ENCODE measurements around the gene TTLL11. TPM values are rescaled to one million over a fixed set of nuclear protein-coding genes. Genes with fewer than 3 reads are reported as not detected.
A peak's percentile ranks its signal among the peaks of the same experiment; 100 is the strongest.

Gene TTLL11
- polyA plus RNA-seq, 1 of the 3 experiments (the other 2 are of a cell fraction), result 6.8 TPM

DNA sequence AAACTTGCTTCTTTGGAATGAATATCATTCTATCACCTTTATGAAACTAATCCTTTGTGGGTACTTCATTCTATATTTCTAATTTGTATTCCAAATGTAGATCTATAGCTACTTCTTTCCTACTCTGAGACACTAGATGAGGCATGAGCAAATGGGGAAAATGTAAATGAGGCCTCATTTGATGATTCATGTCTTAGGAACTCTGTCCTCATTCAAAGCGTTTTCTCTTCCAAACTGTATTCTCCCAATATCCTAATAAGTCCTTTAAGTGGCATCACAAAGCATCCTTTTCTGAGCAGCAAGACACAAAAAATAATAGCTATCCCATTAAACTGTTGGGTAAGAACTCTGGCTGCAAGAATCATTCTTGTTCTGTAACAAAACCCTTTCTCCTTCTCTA lies 56.1 kb downstream of the TTLL11 start:
- Histone ChIP-seq H3K4me2 (no peak overlapping the region), H3F3A (replicated peaks; ENCODE audit: insufficient read depth) (peaks cover 4% of the 10 kb centered on the region), H2AFZ (ENCODE audit: low read depth) (no peak overlapping the region), H3K79me2 (ENCODE audit: insufficient read depth) (no peaks in the 10 kb centered on the region), H3K27me3 (ENCODE audit: insufficient read depth) (no peaks in the 10 kb centered on the region), H3K9ac (no peak overlapping the region), H3K4me3 (ENCODE audit: low read depth in 2 of 2, low read length in 1 of 2) (no peak overlapping the region), H3K9me2 (no peaks in the 10 kb centered on the region), H4K20me1 (ENCODE audit: insufficient read depth) (no peaks in the 10 kb centered on the region), H3K27ac (ENCODE audit: low read depth in 2 of 2, low read length in 1 of 2) (peak overlapping the region in 1 of 2 experiments; percentile 28; a peak in 1 of 4 replicates), H3K9me3 (no peaks in the 10 kb centered on the region), H3K36me3 (replicated peaks in 1 of 2; ENCODE audit: control insufficient read depth in 1 of 2, insufficient read depth in 2 of 2, low read length in 1 of 2) (peaks cover 0 to 4% of the 10 kb centered on the region in 2 experiments), H3K4me1 (ENCODE audit: control insufficient read depth in 1 of 2, insufficient read depth in 2 of 2, low read depth in 1 of 2, low read length in 1 of 2) (peaks cover 10 to 12% of the 10 kb centered on the region in 2 experiments)
- ChIA-PET POLR2A (interaction anchor here (0.6 kb wide), 1 partner anchor 10 kb away, joined by 5 read pairs; no protein-coding TSS in a partner anchor), CTCF (interaction anchor here (0.8 to 1.4 kb wide), 3 partner anchors 12 to 350 kb away, joined by 3 to 5 read pairs (median 4); no protein-coding TSS in a partner anchor)
- peak; percentile 37 for TF ChIP-seq JUND (IDR thresholded peaks at IDR 0.05)
- TF ChIP-seq POLR2AphosphoS5 (IDR thresholded peaks at IDR 0.05; ENCODE audit: low read depth, low read length), result no peak
- peak; percentile 36; the same call in 1 of the 2 replicates for TF ChIP-seq FOSL2 (IDR thresholded peaks at IDR 0.05; ENCODE audit: borderline replicate concordance, low read depth)
- no peak for DNase-seq
- WGBS (ENCODE audit: low lambda C conversion rate), result 31% methylated on average over 1 of the region's 1 CpG

DNA sequence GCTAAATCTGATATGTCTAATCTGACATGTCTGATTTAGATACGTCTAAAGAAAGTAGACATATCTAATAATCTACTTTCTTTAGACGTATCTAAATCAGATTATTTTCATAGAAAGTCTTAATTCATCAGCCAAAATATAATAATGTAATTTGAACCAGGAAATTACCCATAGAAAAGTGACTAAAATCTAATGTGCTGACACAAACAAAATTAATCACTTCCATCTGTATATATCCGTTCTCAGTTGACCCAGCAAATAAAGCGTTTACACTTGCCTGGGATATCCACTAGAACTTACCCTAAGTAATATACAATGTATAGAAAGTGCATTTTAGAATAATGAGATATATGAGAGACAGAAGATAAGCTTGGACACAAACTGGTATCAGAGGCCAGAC lies 56.7 kb downstream of the TTLL11 start:
- POLR2A ChIA-PET, result interaction anchor here (0.6 kb wide), 1 partner anchor 10 kb away, joined by 5 read pairs; no protein-coding TSS in a partner anchor
- H3K9me3 ChIP-seq, result no peaks in the 10 kb centered on the region
- no peak overlapping the region for H3K9ac ChIP-seq
- TF ChIP-seq CHD2 (IDR thresholded peaks at IDR 0.05; ENCODE audit: low read length, partially characterized antibody) (no peak), ELF1 (IDR thresholded peaks at IDR 0.05) (no peak), TAF1 (IDR thresholded peaks at IDR 0.05; ENCODE audit: borderline replicate concordance, low read depth, low read length) (no peak), GATA2 (CRISPR knock-in tag; IDR thresholded peaks at IDR 0.05) (no peak), EP300 (IDR thresholded peaks at IDR 0.05; ENCODE audit: borderline replicate concordance in 1 of 2, low read depth in 1 of 2, low read length in 1 of 2) (no peak), YY1 (IDR thresholded peaks at IDR 0.05; ENCODE audit: low read depth) (no peak), RCOR1 (IDR thresholded peaks at IDR 0.05; ENCODE audit: low read length) (no peak), NRF1 (IDR thresholded peaks at IDR 0.05; ENCODE audit: low read depth, low read length) (no peak)
- TF ChIP-seq, protein P1, sequence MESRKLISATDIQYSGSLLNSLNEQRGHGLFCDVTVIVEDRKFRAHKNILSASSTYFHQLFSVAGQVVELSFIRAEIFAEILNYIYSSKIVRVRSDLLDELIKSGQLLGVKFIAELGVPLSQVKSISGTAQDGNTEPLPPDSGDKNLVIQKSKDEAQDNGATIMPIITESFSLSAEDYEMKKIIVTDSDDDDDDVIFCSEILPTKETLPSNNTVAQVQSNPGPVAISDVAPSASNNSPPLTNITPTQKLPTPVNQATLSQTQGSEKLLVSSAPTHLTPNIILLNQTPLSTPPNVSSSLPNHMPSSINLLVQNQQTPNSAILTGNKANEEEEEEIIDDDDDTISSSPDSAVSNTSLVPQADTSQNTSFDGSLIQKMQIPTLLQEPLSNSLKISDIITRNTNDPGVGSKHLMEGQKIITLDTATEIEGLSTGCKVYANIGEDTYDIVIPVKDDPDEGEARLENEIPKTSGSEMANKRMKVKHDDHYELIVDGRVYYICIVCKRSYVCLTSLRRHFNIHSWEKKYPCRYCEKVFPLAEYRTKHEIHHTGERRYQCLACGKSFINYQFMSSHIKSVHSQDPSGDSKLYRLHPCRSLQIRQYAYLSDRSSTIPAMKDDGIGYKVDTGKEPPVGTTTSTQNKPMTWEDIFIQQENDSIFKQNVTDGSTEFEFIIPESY (IDR thresholded peaks at IDR 0.05; ENCODE audit: borderline replicate concordance, low read depth), result no peak
- TF ChIP-seq, protein P2, sequence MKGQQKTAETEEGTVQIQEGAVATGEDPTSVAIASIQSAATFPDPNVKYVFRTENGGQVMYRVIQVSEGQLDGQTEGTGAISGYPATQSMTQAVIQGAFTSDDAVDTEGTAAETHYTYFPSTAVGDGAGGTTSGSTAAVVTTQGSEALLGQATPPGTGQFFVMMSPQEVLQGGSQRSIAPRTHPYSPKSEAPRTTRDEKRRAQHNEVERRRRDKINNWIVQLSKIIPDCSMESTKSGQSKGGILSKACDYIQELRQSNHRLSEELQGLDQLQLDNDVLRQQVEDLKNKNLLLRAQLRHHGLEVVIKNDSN (IDR thresholded peaks at IDR 0.05; ENCODE audit: borderline replicate concordance, low read depth), result no peak
- TF ChIP-seq, protein P3, sequence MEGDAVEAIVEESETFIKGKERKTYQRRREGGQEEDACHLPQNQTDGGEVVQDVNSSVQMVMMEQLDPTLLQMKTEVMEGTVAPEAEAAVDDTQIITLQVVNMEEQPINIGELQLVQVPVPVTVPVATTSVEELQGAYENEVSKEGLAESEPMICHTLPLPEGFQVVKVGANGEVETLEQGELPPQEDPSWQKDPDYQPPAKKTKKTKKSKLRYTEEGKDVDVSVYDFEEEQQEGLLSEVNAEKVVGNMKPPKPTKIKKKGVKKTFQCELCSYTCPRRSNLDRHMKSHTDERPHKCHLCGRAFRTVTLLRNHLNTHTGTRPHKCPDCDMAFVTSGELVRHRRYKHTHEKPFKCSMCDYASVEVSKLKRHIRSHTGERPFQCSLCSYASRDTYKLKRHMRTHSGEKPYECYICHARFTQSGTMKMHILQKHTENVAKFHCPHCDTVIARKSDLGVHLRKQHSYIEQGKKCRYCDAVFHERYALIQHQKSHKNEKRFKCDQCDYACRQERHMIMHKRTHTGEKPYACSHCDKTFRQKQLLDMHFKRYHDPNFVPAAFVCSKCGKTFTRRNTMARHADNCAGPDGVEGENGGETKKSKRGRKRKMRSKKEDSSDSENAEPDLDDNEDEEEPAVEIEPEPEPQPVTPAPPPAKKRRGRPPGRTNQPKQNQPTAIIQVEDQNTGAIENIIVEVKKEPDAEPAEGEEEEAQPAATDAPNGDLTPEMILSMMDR (IDR thresholded peaks at IDR 0.05), result no peak
- TF ChIP-seq, protein P4, sequence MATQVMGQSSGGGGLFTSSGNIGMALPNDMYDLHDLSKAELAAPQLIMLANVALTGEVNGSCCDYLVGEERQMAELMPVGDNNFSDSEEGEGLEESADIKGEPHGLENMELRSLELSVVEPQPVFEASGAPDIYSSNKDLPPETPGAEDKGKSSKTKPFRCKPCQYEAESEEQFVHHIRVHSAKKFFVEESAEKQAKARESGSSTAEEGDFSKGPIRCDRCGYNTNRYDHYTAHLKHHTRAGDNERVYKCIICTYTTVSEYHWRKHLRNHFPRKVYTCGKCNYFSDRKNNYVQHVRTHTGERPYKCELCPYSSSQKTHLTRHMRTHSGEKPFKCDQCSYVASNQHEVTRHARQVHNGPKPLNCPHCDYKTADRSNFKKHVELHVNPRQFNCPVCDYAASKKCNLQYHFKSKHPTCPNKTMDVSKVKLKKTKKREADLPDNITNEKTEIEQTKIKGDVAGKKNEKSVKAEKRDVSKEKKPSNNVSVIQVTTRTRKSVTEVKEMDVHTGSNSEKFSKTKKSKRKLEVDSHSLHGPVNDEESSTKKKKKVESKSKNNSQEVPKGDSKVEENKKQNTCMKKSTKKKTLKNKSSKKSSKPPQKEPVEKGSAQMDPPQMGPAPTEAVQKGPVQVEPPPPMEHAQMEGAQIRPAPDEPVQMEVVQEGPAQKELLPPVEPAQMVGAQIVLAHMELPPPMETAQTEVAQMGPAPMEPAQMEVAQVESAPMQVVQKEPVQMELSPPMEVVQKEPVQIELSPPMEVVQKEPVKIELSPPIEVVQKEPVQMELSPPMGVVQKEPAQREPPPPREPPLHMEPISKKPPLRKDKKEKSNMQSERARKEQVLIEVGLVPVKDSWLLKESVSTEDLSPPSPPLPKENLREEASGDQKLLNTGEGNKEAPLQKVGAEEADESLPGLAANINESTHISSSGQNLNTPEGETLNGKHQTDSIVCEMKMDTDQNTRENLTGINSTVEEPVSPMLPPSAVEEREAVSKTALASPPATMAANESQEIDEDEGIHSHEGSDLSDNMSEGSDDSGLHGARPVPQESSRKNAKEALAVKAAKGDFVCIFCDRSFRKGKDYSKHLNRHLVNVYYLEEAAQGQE (IDR thresholded peaks at IDR 0.05; ENCODE audit: low read depth, low read length), result no peak
- TF ChIP-seq, protein P5, sequence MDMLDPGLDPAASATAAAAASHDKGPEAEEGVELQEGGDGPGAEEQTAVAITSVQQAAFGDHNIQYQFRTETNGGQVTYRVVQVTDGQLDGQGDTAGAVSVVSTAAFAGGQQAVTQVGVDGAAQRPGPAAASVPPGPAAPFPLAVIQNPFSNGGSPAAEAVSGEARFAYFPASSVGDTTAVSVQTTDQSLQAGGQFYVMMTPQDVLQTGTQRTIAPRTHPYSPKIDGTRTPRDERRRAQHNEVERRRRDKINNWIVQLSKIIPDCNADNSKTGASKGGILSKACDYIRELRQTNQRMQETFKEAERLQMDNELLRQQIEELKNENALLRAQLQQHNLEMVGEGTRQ (IDR thresholded peaks at IDR 0.05; ENCODE audit: borderline replicate concordance, low read depth, low read length), result no peak
- TF ChIP-seq, protein P6, sequence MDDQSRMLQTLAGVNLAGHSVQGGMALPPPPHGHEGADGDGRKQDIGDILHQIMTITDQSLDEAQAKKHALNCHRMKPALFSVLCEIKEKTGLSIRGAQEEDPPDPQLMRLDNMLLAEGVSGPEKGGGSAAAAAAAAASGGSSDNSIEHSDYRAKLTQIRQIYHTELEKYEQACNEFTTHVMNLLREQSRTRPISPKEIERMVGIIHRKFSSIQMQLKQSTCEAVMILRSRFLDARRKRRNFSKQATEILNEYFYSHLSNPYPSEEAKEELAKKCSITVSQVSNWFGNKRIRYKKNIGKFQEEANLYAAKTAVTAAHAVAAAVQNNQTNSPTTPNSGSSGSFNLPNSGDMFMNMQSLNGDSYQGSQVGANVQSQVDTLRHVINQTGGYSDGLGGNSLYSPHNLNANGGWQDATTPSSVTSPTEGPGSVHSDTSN (IDR thresholded peaks at IDR 0.05), result no peak

More for the DNA sequence above, 56.7 kb downstream of the TTLL11 start:
- H3K27ac ChIP-seq (ENCODE audit: low read depth in 2 of 2, low read length in 1 of 2), result peak overlapping the region in 1 of 2 experiments; percentile 18; a peak in 1 of 4 replicates
- no peaks in the 10 kb centered on the region for H3K27me3 ChIP-seq (ENCODE audit: insufficient read depth)
- no peaks in the 10 kb centered on the region for H3K79me2 ChIP-seq (ENCODE audit: insufficient read depth)
- peaks cover 10 to 12% of the 10 kb centered on the region in 2 experiments for H3K4me1 ChIP-seq (ENCODE audit: control insufficient read depth in 1 of 2, insufficient read depth in 2 of 2, low read depth in 1 of 2, low read length in 1 of 2)
- H3K4me3 ChIP-seq (ENCODE audit: low read depth in 2 of 2, low read length in 1 of 2), result no peak overlapping the region
- peaks cover 0 to 4% of the 10 kb centered on the region in 2 experiments for H3K36me3 ChIP-seq (replicated peaks in 1 of 2; ENCODE audit: control insufficient read depth in 1 of 2, insufficient read depth in 2 of 2, low read length in 1 of 2)
- H2AFZ ChIP-seq (ENCODE audit: low read depth), result no peak overlapping the region
- H4K20me1 ChIP-seq (ENCODE audit: insufficient read depth), result no peaks in the 10 kb centered on the region
- no peak for DNase-seq
- H3K9me2 ChIP-seq, result no peaks in the 10 kb centered on the region
- no peak overlapping the region for H3K4me2 ChIP-seq
- H3F3A ChIP-seq (replicated peaks; ENCODE audit: insufficient read depth), result peaks cover 4% of the 10 kb centered on the region
- WGBS (ENCODE audit: low lambda C conversion rate), result 67% methylated on average over 4 of the region's 4 CpGs
- CTCF ChIA-PET, result interaction anchor here (0.9 to 1.4 kb wide), 2 partner anchors 11 to 63 kb away, joined by 4 to 5 read pairs; no protein-coding TSS in a partner anchor

Data from SK-N-SH (cell line).